IMR-90 (cell line): ENCODE measurements around the gene ABCC8. TPM values are rescaled to one million over a fixed set of nuclear protein-coding genes. Genes with fewer than 3 reads are reported as not detected.

ENCODE experiments used
- ATAC-seq: fragments of 200-7000 bp; cut with Tn5 transposase; 2 replicates; pipeline ENCODE4 v1.9.1; 2020; ENCODE audit warnings: low read depth, mild to moderate bottlenecking, moderate library complexity
- BruUV-seq: library from RNA; stranded (reverse); fragments of 400-500 nt; replicated peaks from 2 replicates; lab custom pipeline; 2021; lab: Mats Ljungman, UMichigan
- CTCF ChIA-PET: fragments of 300-600 bp; formaldehyde crosslinking; extraction: SDS; loops from one replicate; lab custom pipeline; 2021; ENCODE audit warnings: antibody characterized with exemption; lab: Yijun Ruan, JAX
- POLR2A ChIA-PET: fragments of 300-600 bp; sonication (Branson Sonifier 250); formaldehyde crosslinking; loops from one replicate; lab custom pipeline; 2022; ENCODE audit warnings: antibody characterized with exemption; ENCODE audit not compliant: unreplicated experiment; lab: Charles Lee
- DNase-seq: peaks from one replicate; pipeline ENCODE4 v3.0.0; 2013
- H2AFZ ChIP-seq: replicated peaks from 2 replicates; pipeline ENCODE3; 2013; ENCODE audit warnings: low read length, mild to moderate bottlenecking; ENCODE audit not compliant: poor library complexity
- H2AK5ac ChIP-seq: 2 replicates; pipeline ENCODE4 v1.6.1; 2013; ENCODE audit warnings: low read depth, low read length, inconsistent platforms
- H2AK9ac ChIP-seq: replicated peaks from 2 replicates; pipeline ENCODE3; 2013; ENCODE audit warnings: mild to moderate bottlenecking, low read depth, low read length, moderate library complexity; ENCODE audit not compliant: poor library complexity
- H2BK120ac ChIP-seq: 2 replicates; pipeline ENCODE4 v1.6.1; 2013; ENCODE audit warnings: low read depth, low read length, inconsistent platforms
- H2BK15ac ChIP-seq: 3 replicates; pipeline ENCODE4 v1.6.1; 2013; ENCODE audit warnings: low read depth, low read length, inconsistent platforms
- H2BK20ac ChIP-seq: 2 replicates; pipeline ENCODE4 v1.6.1; 2013; ENCODE audit warnings: low read depth, mild to moderate bottlenecking, inconsistent platforms, low read length, moderate library complexity
- H2BK5ac ChIP-seq: 2 replicates; pipeline ENCODE4 v1.6.1; 2013; ENCODE audit warnings: mild to moderate bottlenecking, low read depth, low read length, inconsistent platforms; ENCODE audit not compliant: poor library complexity, severe bottlenecking
- H3K14ac ChIP-seq: replicated peaks from 2 replicates; pipeline ENCODE4 v1.6.1; 2013; ENCODE audit warnings: low read depth, low read length, inconsistent platforms
- H3K18ac ChIP-seq: 2 replicates; pipeline ENCODE4 v1.6.1; 2013; ENCODE audit warnings: low read depth, low read length, control low read depth
- H3K23ac ChIP-seq: 2 replicates; pipeline ENCODE4 v1.6.1; 2013; ENCODE audit warnings: low read depth, low read length, inconsistent platforms
- H3K27ac ChIP-seq: 2 replicates; pipeline ENCODE4 v1.5.1; 2013; ENCODE audit warnings: mild to moderate bottlenecking, control low read depth, low read length; ENCODE audit not compliant: insufficient read depth
- H3K27me3 ChIP-seq: 2 replicates; pipeline ENCODE4 v1.6.1; 2013; ENCODE audit warnings: low read length; ENCODE audit not compliant: control insufficient read depth, insufficient read depth
- H3K36me3 ChIP-seq: 2 replicates; pipeline ENCODE4 v1.6.1; 2013; ENCODE audit warnings: low read length, mixed read lengths; ENCODE audit not compliant: control insufficient read depth, insufficient read depth
- H3K4ac ChIP-seq: 2 replicates; pipeline ENCODE4 v1.6.1; 2013; ENCODE audit warnings: low read depth, low read length, inconsistent platforms
- H3K4me1 ChIP-seq: 2 replicates; pipeline ENCODE4 v1.6.1; 2013; ENCODE audit warnings: low read length, mixed read lengths; ENCODE audit not compliant: control insufficient read depth, insufficient read depth
- H3K4me2 ChIP-seq: 2 replicates; pipeline ENCODE4 v1.6.1; 2013; ENCODE audit warnings: low read depth, mild to moderate bottlenecking, control low read depth, low read length, moderate library complexity
- H3K4me3 ChIP-seq: 2 replicates; pipeline ENCODE4 v1.5.1; 2013; ENCODE audit warnings: low read depth, mild to moderate bottlenecking, control low read depth, low read length, moderate library complexity; ENCODE audit not compliant: insufficient read depth
- H3K56ac ChIP-seq: 2 replicates; pipeline ENCODE4 v1.6.1; 2013; ENCODE audit warnings: low read length, inconsistent platforms; ENCODE audit not compliant: insufficient read depth; ENCODE audit errors: extremely low read depth
- H3K79me1 ChIP-seq, 2 experiments: 2 replicates each; pipeline ENCODE4 v1.6.1; 2013; ENCODE audit warnings: low read length in 2 of 2, inconsistent platforms in 1 of 2, low read depth in 1 of 2
- H3K9ac ChIP-seq: 2 replicates; pipeline ENCODE4 v1.6.1; 2013; ENCODE audit warnings: low read depth, low read length, control low read depth
- H3K9me1 ChIP-seq: 2 replicates; pipeline ENCODE4 v1.6.1; 2013; ENCODE audit warnings: low read length, inconsistent platforms; ENCODE audit not compliant: insufficient read depth
- H3K9me3 ChIP-seq: 2 replicates; pipeline ENCODE4 v1.6.1; 2013; ENCODE audit warnings: low read length; ENCODE audit not compliant: control insufficient read depth, insufficient read depth
- H4K20me1 ChIP-seq: 2 replicates; pipeline ENCODE4 v1.6.1; 2013; ENCODE audit warnings: low read length, inconsistent platforms; ENCODE audit not compliant: insufficient read depth
- H4K5ac ChIP-seq: 2 replicates; pipeline ENCODE4 v1.6.1; 2013; ENCODE audit warnings: mild to moderate bottlenecking, low read depth, low read length, control low read depth
- H4K8ac ChIP-seq, 2 experiments: 2 replicates each; pipeline ENCODE4 v1.6.1; 2013; ENCODE audit warnings: low read depth in 2 of 2, low read length in 2 of 2, control low read depth in 1 of 2, inconsistent platforms in 1 of 2
- H4K91ac ChIP-seq: 2 replicates; pipeline ENCODE4 v1.6.1; 2013; ENCODE audit warnings: low read depth, low read length, inconsistent platforms; ENCODE audit not compliant: insufficient read depth
- CTCF ChIP-seq: conservative IDR thresholded peaks from 2 replicates; pipeline ENCODE4 v1.5.1; 2012; ENCODE audit warnings: mild to moderate bottlenecking, low read depth, low read length, improper control_type of control experiment
- ELK1 ChIP-seq: fragments of 150-350 bp; IDR thresholded peaks from 2 replicates; pipeline ENCODE4 v1.6.1; 2016; ENCODE audit warnings: low read depth, mild to moderate bottlenecking, low read length, moderate library complexity, borderline replicate concordance
- MAFK ChIP-seq: IDR thresholded peaks from 2 replicates; pipeline ENCODE4 v1.6.1; 2012; ENCODE audit warnings: low read depth, low read length, improper control_type of control experiment
- MXI1 ChIP-seq: IDR thresholded peaks from 2 replicates; pipeline ENCODE4 v1.6.1; 2012; ENCODE audit warnings: low read depth, mild to moderate bottlenecking, low read length, moderate library complexity, borderline replicate concordance
- NFE2L2 ChIP-seq: fragments of 150-350 bp; IDR thresholded peaks from 2 replicates; pipeline ENCODE4 v1.6.1; 2016; ENCODE audit warnings: low read depth, mild to moderate bottlenecking, low read length
- POLR2A ChIP-seq: IDR thresholded peaks from 2 replicates; pipeline ENCODE4 v1.6.1; 2012; ENCODE audit warnings: mild to moderate bottlenecking, low read depth, low read length
- RAD21 ChIP-seq: IDR thresholded peaks from 2 replicates; pipeline ENCODE4 v1.6.1; 2012; ENCODE audit warnings: low read length, improper control_type of control experiment
- RCOR1 ChIP-seq: IDR thresholded peaks from 2 replicates; pipeline ENCODE4 v1.6.1; 2012; ENCODE audit warnings: mild to moderate bottlenecking, low read length, improper control_type of control experiment; ENCODE audit not compliant: insufficient replicate concordance
- SMC3 ChIP-seq: fragments of 150-350 bp; IDR thresholded peaks from 2 replicates; pipeline ENCODE4 v1.6.1; 2016; ENCODE audit warnings: low read depth, mild to moderate bottlenecking, antibody characterized with exemption, low read length, moderate library complexity
- USF2 ChIP-seq: fragments of 150-350 bp; IDR thresholded peaks from 2 replicates; pipeline ENCODE4 v1.6.1; 2017; ENCODE audit warnings: mild to moderate bottlenecking, antibody characterized with exemption, low read length, low read depth
- WGBS, 2 experiments: methylation state at CpG; one replicate each; pipeline versions ENCODE4 v1.1.5 to v1.1.7; 2013; ENCODE audit warnings: missing lambda C conversion rate in 2 of 2; ENCODE audit not compliant: insufficient read length in 1 of 2; ENCODE audit errors: extremely low coverage in 2 of 2; 5-methylcytosine and 5-hydroxymethylcytosine counted together
- dilution Hi-C: fragments of 300-500 bp; cut with HindIII; formaldehyde crosslinking; loops from one replicate; pipeline ENCODE4 v1.14.3; 2018; ENCODE audit warnings: low sequenced_read_pairs; ENCODE audit not compliant: unreplicated experiment
- in situ Hi-C: fragments of 300-500 bp; cut with MboI; formaldehyde crosslinking; loops from 3 replicates; pipeline ENCODE4 v1.14.3; 2019; ENCODE audit warnings: low sequenced_read_pairs, inconsistent platforms, mixed read lengths
- intact Hi-C: fragments of 100-400 bp; cut with micrococcal nuclease; formaldehyde crosslinking; loops from 2 replicates; pipeline ENCODE4 v1.10.0; 2022
- polyA plus RNA-seq, 3 experiments: library from polyadenylated mRNA; depleted of rRNA; stranded (reverse); fragments of >200 nt; gene quantifications; 2 replicates each; pipeline ENCODE4 v1.2.3, GENCODE V29; 2012; ENCODE audit warnings: low replicate concordance in 1 of 3
- total RNA-seq: library from RNA; depleted of rRNA; stranded (reverse); fragments of >200 nt; gene quantifications from 2 replicates; pipeline ENCODE4 v1.2.3, GENCODE V29; 2012

ABCC8 gene
- total and polyA plus RNA-seq, 2 of the 4 experiments (the other 2 are of a cell fraction) = not detected

GRCh38 chr11:17446482-17446881, 30.2 kb downstream of the ABCC8 start:
- DNase-seq (no peak), ATAC-seq (no peak)
- in situ Hi-C loops = no loop called here
- H3K36me3 ChIP-seq = no peaks in the 10 kb centered on the region
- H3K4me2 ChIP-seq = no peak overlapping the region
- BruUV-seq = no TSS peak
- ChIA-PET POLR2A (no interaction called here), CTCF (no interaction called here)
- H4K8ac ChIP-seq = no peak overlapping the region
- intact Hi-C loops = no loop called here
- H3K27me3 ChIP-seq = peaks cover 2% of the 10 kb centered on the region
- no peak overlapping the region for H2AK5ac ChIP-seq
- dilution Hi-C loops = no loop called here
- no peak overlapping the region for H3K27ac ChIP-seq
- no peak overlapping the region for H3K4me3 ChIP-seq
- no peak overlapping the region for H2BK5ac ChIP-seq
- H3K23ac ChIP-seq = no peak overlapping the region
- H3K56ac ChIP-seq = no peak overlapping the region
- H3K4ac ChIP-seq = no peak overlapping the region
- no peak for TF ChIP-seq MAFK
- no peak for TF ChIP-seq SMC3
- no peak for TF ChIP-seq NFE2L2
- no peak for TF ChIP-seq MXI1
- TF ChIP-seq CTCF = no peak
- no peak for TF ChIP-seq RCOR1
- TF ChIP-seq RAD21 = no peak
- no peak for TF ChIP-seq USF2
- TF ChIP-seq ELK1 = no peak
- TF ChIP-seq POLR2A = no peak
- no peaks in the 10 kb centered on the region for H3K79me1 ChIP-seq
- H3K9me3 ChIP-seq = no peaks in the 10 kb centered on the region
- no peaks in the 10 kb centered on the region for H4K20me1 ChIP-seq
- H2BK20ac ChIP-seq = no peak overlapping the region
- no peaks in the 10 kb centered on the region for H3K9me1 ChIP-seq
- H2BK120ac ChIP-seq = no peak overlapping the region
- no CpG with 5 or more reads among the region's 2 CpGs for WGBS, 2 experiments
- H3K4me1 ChIP-seq = no peaks in the 10 kb centered on the region
- no peak overlapping the region for H3K9ac ChIP-seq
- no peak overlapping the region for H2AFZ ChIP-seq
- H2BK15ac ChIP-seq = no peak overlapping the region
- no peak overlapping the region for H2AK9ac ChIP-seq
- no peak overlapping the region for H4K91ac ChIP-seq
- no peak overlapping the region for H3K18ac ChIP-seq
- no peak overlapping the region for H3K14ac ChIP-seq
- no peak overlapping the region for H4K5ac ChIP-seq
